GM21390 (cell line): ENCODE measurements around the gene CBFA2T3.

Experiments
- ATAC-seq: cut with Tn5 transposase; IDR thresholded peaks from one replicate; pipeline ENCODE4 v1.9.1; 2021; ENCODE audit not compliant: unreplicated experiment

Gene CBFA2T3

DNA sequence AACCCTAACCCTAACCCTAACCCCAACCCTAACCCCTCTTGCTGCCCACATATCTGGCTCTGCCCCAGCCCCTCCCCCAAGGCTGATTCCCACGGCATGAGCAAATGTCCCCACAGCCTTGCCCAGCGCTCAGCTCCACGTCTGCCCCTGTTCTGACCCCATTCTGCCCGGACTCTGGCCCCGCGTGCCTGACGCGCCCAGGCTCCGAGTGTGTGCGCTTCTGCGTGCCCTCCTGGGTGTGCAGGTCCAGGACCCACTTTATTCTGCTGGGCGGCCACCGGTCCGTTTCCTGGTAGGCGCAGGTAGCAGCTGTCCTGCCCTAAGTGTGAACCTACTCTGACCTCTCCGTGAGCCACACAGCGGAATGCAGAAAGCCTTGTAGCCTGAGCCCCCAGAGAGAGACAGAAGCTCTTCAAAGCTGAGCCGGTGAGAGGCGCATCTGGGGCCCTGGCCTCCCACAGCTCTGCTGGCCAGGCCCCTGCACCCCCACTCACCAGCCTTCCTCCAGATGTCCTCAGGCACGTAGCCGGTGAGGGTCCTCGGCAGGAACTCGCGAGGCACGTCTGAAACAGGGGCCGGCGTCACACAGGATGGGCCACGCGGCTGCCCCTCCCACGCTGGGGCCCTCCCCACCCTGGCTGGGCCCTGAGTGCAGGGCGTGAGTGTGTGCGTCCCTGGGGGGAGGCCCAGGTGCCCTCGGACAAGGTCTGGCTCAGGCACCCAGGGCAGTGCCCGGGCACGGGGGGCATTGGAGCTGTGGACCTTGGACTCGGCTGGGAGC, 96.6 kb downstream of the CBFA2T3 start:
- no peak for ATAC-seq

DNA sequence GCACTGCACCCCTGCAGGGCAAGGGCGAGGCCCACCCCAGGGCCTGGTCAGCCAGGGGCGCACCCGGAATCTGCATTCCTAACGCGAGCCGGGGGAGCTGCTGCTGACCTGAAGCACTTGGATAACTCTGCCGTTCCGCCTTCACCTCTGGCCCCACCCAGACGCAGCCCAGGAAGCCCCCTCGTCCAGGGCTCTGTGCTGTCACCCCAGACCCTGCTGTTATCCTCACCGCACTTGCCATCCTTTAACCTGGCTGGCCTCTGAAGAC, 97.3 kb downstream of the CBFA2T3 start:
- ATAC-seq: no peak

DNA sequence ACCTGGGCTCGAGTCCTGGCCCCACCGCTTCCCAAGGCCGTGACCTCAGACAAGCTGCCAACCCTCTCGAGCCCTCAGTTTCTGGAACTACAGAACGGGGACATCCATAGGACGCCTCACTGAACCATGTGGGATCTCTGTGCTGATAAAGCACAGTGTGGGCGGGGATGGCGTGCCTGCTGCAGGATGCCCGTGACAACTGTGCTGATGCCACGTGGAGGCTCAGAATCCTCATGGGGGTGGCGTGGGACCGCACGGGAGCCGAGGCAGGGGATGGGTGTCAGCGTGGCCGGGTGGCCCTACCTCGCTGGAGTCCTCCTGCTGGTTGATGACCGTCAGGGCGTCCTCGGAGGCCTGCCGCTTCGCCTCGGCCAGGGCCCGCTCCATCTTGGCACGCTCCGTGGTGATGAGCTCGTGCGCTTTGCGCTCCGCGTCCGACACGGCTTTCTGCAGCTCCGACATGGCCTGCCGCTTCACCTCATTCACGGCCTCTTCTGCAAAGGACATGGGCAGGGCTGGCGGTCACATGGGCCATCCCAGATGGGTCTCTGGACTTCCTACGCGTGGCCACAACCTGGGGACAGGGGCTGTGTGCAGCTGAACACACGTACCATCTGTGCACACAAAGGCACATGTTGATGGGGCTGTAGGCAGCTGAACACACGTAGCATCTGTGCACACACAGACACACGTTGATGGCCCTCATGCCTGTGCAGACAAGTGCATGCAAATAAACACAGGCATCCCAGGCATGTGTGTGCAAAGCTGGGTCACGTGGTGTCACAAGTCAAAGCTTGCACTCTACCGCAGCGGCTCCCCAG, 97.8 kb downstream of the CBFA2T3 start:
- no peak for ATAC-seq

DNA sequence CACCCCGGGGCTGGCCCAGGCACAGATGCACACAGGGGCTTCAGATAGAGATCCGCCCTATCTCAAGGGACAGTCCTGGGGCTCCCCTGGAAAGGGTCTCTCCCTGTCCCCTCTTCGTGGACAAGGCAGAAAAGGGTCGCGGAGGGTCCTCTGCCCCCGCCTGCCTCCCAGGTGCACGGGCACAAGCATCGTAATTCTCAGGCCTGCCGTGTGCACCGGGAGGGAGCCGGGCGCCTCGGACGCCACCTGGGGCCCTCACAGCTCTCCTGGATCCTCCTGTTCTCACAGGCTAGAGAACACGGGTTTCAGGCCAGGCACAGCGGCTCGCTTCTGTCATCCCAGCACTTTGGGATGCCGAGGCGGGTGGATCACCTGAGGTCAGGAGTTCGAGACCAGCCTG, 98.7 kb downstream of the CBFA2T3 start:
- ATAC-seq: no peak

DNA sequence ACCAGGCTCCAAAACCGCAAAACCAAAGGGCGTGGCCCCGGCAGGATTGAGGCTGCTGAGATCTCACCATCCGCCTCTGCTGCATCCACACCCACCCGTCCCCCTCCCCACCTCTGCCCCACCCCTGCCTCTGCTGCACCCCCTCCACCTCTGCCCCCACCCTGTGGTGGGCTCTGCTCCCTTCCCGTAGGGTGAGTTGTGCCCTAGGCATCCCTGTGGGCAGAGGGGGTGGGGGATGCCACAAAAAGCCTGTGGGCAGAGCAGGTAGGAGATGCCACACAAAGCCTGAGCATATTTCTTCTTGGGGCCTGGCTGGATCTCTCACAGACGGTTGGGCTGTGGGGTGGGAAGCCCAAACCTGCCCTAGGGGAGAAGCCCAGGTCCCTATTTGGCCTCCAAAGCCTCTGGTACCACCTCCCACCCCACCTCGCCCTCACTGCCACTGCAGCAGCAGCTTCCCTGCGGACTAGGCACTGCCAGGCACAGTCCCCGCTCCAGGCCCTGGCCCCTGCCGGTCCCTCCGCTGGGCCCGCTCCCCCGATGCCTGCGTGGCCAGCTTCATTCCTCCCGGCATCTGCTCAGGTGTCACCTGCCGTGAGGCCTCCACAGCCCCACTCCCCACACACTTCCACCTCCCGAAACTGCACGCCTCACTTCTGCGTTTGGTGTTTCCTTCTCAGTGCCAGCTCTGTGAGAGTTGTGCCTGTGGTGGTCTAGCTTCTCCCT, 99.3 kb downstream of the CBFA2T3 start:
- ATAC-seq: no peak

DNA sequence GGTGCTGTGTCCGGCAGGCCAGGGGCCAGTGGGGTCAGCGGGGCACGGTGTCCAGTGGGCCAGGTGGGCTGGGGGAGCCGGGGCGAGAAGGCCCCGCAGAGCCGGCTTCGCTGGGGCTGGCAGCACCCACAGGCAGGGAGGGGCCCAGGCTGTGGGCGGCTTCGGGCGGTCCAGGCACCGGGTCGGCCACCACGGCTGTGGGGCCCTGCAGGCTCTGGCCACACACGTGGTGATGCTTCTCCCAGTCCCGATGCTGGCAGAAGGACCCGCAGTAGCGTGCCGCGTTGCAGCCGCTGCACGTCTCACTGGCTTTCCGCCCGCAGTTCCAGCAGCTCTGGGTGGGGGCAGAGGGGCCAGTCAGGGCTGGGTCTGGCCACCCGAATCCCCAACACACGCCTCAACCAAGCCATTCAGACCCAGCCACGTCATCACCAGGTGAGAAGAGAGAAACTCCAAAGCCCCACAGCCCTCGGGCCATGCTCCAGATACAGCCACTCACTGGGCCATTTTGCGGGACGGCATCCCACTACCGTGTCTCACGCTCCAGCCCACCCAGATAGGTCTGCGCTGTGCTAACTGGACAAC, 100.0 kb downstream of the CBFA2T3 start:
- ATAC-seq: no peak

DNA sequence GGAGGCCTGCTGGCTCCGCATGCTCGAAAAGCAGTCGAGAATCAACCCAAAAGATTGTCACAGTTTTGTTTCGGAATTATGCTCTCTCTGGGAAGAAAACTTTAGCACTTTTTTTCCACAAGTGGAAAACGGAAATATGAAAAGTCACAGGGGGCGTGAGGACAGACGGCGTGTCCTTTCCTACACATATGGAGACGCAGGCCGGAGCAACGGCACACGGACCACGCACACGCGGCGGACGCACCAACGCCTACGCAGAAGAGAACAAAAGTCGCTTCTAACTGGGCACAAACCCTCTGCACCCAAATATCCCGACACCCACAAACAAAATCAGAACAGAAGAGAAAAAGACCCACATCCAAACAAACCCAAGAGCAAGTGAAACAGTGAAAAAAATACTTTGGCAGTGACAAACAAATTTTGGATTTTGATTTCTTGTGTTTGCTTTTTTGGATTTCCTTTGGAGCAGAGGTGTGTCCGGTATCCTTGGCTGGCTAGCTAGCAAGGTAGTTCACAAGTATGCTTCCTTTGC, 101.2 kb downstream of the CBFA2T3 start:
- ATAC-seq: no peak

DNA sequence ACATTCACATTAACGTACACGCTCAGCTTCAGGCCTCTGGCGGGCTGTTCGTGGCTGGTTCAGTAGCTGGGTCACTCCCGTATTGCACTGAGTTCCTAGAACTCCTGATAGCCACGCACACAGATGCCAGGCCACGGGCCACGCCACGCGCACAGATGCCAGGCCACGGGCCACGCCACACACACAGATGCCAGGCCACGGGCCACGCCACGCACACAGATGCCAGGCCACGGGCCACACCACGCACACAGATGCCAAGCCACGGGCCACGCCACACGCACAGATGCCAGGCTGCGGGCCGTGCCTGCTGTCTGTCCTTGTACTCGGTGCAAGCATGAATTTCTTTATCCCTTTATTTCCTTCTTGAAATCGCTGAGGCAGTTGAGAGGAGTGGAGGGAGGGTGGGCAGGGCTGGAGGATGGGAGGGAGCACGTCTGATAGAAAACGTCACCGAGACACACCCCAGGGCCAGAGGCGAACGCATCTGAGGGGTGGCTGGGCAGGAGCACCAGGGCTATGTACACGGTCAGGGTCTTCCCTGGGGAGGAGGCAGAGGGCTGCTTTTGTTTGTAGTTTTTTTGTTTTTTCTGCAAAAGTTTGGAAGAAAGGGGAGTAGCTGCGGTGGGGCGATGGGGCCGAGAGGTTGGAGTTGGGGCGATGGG, 101.9 kb downstream of the CBFA2T3 start:
- ATAC-seq: no peak

DNA sequence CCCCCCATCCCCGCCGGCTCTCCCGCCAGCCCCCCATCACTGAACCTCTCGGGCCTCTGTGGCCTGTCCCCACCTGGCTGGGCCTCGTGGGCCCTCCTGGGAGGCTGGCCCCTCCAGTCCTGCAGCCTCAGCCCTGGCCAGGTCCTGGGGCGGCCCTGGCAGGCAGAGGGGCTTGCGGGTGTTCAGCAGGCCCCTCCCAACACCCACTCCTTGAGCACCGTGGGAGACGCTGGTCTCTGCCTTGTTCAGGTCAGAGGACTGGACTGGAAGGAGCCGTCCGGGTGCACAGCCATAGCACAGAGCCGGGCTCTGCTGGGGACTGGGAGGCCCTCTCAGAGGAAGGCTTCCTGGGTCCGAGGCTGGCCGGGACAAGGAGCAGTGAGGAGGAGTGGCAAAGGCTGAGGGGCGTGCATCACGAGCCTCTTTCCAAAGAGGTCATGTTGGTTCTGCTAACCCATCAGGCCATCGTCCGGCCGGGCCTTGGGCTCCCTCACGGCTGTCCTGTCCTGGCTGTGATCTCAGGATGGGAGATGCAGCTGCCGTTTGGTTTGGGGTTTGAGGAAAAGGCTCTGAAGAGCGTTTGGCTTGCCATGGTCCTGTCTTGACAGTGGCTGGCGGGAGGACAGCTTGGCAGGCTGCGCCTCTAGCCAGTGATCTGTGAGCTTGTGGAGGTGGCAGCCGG, 104.2 kb downstream of the CBFA2T3 start:
- ATAC-seq: no peak

DNA sequence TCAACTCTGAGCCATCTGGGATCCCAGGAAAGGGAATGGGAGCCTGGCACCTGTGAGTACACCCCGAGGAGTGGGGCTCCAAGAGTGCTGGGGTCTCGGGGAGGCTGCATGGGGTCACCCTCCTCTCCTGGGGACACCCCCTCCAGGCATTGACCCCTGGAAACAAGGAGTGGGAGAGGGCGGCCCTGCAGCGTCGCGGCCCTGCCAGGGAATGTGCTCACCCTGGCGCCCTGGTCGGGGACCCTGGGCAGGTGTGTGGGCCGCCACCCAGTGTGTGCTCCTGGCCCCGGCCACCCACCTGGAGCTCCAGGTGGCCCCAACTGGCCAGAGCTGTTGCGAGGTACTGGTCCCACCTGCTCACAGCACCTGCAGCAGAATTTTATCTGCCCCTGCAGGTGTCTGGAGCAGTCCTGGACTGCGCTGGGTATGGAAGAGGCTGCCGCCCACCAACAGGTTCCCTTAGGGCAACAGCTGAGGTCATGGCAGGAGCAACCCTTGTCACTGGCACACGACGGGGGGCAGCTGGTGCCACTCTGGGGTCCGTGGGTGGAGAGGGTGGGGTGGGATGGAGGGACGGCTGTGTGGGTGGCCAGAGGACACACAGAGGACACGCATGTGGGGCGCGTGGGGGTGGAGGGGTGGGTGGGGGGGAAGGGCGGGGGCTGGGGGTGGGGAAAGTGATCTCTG, 105.1 kb downstream of the CBFA2T3 start:
- ATAC-seq: no peak

DNA sequence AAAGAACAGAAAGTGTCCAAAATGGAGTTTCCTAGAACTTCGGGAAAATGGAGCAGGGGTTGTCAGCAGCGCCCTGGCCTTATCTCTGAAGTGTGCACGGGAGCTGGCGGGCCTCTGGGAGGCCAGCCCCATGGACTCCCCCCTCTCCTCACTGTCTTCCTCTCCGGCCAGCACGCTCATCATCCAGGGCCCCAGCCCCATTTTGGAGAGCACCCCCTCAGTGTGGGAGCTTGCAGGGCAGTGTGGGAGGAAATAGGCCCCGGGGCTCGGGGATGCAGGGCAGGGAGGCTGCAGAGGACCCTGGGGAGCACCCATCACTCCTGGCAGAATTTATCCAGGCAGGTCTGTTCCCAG, 105.7 kb downstream of the CBFA2T3 start:
- no peak for ATAC-seq

DNA sequence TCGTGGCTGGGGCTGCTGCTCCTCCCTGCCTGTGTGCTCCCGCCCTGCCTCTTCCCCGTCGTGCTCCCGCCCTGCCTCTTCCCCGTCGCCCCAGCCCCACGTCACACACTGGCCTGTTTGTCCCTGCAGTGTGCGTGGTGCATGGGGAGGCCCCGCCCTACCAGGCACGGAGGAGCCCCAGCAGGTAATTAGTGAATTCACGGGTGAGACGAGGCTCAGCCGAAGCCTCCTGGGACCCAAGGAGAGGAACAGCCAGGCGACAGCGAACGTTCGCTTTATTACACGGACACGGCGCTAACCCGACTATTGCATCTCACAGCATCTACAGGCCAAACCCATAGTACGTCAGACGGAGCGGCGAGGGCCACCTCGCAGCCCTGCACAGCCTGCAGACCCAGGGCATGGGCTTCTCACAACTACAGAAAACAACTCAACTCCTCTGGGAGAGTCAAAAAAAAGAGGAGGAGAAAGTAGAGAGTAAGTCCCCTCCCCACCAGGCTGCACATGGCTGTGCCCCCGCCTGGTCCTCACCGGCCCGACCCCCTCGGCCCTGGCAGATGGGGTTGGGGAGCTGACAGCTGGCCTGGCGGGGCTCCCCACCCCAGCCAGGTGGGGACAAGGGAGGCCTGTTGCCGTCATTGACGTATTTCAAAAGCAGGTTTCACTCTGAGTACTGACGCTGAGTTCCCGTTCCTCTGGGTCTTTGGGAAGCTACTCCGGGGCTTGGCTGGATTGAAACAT, 106.2 kb downstream of the CBFA2T3 start:
- no peak for ATAC-seq

DNA sequence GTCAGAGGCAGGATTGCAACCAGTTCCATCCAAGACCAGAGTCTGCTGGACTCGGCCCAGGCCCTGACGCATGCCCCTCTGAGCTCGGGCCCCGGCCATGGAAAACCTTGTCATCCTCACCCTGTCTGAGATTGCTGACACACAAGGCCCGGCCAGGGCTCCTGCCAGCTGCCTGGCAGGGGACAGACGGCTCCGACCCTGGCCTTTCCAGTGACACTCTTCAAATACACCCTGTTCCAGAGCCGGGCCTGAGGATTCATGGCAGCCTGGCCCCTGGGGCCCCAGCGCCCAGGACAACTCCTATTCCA, 107.4 kb downstream of the CBFA2T3 start:
- no peak for ATAC-seq

DNA sequence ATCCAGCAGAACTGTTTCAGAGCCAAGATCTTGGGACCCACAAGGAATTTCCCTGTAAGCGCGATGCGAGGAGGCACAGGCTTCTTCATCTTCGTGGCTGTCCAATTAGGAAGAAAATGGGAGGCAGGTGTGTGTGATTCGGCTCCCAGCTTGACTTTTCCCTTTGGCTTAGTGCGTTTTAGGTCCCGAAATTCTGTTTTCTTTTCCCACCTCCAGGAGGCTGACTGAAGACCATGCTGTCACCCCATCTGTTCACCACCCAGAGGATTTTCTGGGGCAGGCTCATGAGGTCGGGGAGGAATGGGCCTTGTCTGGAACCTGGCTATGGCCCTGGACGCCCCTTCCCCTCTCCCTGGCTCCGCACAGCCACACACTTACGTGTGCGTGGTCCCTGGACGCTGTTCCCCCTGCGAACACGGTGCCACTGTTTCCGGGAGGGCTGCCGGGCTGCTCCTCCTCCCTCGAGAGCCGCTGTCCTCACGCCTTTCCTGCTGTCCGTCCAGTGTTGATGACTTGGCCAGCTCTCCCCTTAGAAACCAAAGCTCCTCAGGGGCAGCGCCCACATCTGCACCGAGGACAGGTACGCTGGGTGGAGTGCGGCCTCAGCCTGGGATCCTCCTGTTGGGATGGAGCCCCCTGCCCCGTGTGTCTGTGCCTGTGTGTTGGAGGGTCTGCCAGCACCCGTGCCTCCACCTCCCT, 107.9 kb downstream of the CBFA2T3 start:
- ATAC-seq: no peak

DNA sequence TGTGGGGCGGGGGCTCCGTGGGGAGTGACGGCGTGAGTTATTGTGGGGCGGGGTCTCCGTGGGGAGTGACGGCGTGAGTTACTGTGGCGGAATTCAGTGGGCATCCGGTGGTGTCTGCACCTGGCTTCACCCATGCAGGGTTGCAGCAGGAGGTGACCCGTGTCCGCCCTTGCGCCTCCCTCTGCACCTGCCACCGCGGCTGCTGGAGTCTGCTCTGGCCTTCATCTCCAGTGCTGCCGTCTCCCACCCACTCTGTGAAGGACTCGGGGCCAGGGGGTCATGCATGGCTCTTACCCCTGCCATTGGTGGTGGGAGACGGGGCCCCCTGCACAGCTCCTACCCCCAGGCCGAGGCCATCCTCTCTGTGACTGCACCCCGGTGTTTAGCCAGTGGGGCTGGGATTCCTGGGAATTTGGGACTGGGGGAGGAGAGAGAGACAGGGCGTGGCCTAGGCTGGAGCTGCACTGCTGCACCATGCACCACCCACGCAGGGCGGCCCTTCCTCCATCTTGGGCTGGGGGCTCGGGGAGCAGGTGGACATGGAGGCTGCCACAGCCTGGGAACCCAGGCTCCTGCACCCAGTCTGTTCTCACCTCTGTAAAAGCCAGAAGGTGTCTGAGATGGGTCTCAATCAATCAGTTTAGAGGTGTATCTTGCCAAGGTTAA, 109.3 kb downstream of the CBFA2T3 start:
- no peak for ATAC-seq

DNA sequence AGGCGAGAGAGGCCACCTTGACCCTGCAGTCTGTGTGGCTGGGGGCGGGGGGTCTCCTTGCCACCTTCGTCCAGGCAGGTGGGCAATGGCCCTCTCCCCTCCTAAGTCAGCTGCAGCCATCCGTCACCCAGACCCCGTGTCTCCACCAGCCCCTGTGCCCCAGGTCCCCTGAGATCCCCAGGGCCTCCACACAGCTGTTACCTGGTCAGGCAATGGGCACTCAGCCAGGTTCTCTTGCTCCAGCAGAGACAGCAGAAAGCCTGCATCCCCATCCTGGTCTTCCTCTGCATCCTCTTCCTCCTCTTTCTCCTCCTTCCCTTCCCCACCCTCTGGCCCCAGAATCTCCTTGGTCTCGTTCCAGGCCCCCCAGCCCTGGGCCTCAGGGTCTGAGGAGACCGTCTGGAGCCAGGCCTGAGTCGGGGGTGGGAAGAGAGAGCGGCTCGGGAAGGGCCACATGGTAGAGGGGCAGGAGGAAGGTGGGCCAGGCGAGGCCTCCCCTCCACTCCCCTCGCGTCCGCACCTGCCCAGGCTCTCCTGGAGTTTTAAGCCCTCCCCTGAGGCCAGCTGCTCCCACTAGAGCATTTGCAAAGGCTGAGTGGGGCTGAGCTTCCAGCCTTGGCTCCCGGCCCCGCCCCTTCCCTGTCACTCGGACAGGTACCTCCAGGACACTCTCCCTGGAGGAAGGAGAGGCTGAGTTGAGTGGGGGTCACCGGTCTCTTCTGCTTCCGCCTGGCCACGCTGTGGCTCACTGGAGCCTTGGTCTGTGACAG, 110.7 kb downstream of the CBFA2T3 start, which contains the start of gene PABPN1L:
TSS of gene PABPN1L (minus strand) at position 510 of the 770 bp plus-strand sequence. CDS start at position 456, 54 bp downstream.
- ATAC-seq: no peak

DNA sequence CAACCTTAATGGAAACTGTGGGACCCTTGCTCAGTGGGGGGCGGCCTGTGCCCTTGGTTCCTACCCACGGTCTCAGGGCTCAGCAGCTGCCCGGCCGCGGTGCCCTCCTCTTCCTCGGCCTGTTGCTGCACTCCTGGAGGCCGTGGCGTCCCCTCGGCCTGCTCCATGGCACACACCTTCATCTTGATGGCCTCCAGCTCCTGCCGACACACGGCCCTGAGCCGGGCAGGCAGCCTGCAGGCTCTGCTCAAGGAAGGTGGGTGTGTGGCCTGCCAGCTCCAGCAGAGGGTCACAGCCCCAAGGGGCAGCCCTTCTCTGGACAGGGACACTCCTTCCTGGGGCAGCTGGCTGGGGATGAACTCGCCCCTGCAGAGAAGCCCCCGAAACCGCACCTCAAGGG, 111.3 kb downstream of the CBFA2T3 start:
- ATAC-seq: no peak
